Measurements from ENCODE around the gene OLFM2.

Gene OLFM2

DNA sequence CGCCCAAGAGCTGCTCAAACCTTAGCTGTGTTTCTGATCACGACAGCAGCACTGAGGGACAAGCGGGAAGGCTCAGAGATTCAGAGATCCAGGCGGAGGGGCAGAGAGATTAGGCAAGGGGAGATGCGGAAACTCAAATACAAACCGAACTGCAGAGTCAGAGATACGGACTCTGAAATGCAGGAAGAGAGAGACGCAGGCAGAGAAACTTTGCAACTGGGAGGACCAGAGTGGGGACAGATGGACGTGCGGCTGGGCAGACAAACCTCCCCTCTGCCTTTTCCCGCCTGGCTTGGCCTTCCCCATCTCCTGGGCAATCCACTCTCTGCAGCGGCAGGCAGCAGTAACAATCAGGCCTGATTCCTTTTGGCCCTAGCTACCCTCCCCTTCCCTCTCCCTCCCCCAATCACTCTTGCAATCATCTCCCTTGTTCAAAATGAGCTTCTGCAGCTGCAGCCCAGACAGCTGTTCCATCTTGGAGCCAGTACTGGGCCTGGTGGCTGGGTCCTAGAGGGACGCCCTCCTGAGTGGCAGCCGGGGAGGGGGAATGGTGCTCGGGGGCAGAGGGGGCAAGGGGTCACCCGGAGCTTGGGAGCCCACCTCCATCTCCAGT is 29.7 kb downstream of the OLFM2 start:
- DNase-seq: no peak

- no peak for DNase-seq
These were observed 33.0 kb downstream of the OLFM2 start for GRCh38 chr19:9903336-9903735.

- DNase-seq: no peak
These were observed 34.7 kb downstream of the OLFM2 start for GRCh38 chr19:9901642-9902041.

GRCh38 chr19:9901020-9901419 is 35.3 kb downstream of the OLFM2 start:
- DNase-seq: no peak

GRCh38 chr19:9891609-9892373 is 44.5 kb downstream of the OLFM2 start:
- no peak for DNase-seq

- no peak for DNase-seq
These were observed 51.2 kb downstream of the OLFM2 start for GRCh38 chr19:9885077-9885552.

- no peak for DNase-seq
These were observed 52.6 kb downstream of the OLFM2 start for GRCh38 chr19:9883764-9884163.

DNA sequence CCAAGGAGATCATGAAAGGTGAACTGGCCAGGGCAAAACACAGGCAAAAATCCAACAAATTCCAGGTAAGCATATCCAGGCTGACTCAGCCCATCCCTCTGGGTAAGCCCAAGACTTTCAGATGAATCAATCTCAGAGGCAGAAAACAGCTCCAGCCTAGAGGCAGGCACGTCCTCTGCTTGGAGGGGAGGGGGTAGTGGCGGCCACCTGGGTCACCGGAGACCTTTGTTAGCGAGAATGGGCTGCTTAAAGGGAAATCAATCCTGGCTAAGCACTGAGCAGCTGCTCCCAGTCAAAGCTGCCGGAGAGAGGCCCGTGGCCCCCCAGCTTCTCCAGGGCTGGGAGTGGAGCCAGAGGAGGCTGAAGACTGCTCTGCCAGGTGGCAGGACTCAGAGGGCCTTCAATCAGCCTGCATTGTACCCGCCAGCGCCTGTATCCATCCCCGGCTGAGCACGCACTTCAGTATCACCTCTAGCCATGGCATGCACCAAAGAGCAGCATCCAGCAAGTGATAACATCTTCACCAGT is 53.0 kb downstream of the OLFM2 start:
- no peak for DNase-seq

DNA sequence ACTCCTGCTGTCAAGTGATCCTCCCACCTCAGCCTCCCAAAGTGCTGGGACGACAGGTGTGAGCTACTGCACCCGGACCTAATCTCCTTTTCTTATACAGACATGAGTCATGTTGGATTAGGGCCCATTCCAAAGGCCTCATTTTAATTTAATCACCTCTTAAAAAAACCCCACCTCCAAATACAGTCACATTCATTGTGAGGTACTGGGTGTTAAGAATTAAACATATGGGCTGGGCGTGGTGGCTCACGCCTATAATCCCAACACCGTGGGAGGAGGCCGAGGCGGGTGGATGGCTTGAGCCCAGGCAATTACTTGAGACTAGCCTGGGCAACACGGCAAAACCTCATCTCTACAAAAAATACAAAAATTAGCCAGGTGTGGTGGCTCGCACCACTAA is 54.6 kb downstream of the OLFM2 start:
- no peak for DNase-seq

GRCh38 chr19:9878511-9879196 is 57.7 kb downstream of the OLFM2 start:
- DNase-seq: no peak

DNA sequence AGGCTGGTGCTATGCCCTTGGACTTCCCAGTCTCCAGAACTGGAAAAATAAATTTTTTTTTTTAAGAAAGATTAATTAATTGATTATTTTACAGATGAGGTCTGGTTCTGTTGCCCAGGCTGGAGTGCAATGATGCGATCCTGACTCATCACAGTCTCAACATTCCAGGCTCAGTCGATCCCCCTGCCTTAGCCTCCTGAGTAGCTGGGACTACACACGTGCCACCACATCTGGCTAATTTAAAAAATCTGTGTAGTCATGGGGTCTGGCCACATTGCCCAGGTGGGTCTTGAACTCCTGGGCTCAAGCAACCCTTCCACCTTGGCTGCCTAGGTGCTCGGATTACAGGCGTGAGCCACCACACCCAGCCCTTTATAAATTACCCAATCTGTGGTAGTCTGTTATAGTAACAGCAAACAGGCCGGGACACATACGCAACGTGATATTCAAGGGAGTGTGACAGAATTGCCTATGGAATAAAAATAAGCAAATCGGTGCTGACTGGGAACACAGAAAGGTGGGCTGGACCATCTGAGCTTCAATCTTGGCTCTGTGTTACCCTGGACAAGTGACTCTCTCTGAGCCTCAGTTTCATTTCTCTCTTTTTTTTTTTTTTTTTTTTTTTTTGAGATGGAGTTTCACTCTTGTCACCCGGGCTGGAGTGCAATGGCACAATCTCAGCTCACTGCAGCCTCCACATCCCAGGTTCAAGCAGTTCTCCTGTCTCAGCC is 58.4 kb downstream of the OLFM2 start:
- no peak for DNase-seq

DNA sequence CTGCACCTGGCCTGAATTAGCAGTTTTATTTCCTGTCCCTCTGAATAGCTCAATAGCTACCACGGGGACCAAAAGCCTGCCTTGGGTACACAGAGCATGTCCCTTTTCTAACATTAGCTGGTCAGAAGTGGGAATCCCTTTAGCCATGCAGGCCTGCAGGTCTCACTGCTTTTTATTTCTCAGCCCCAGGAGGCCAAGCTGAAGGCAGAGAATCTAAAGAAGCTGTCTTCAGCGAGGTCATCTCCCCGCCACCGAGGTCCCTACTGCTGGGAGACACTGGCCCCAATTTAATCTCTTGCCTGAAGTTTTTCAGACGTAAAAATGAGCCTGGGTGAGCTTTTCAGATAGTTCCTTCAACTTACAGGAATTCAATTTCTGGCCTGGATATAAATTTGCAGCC is 60.5 kb downstream of the OLFM2 start:
- no peak for DNase-seq

GRCh38 chr19:9875031-9875627 is 61.2 kb downstream of the OLFM2 start:
- DNase-seq: no peak

GRCh38 chr19:9872618-9873242 is 63.6 kb downstream of the OLFM2 start:
- DNase-seq: no peak

- DNase-seq: no peak
These were observed 64.5 kb downstream of the OLFM2 start for GRCh38 chr19:9871626-9872338.

GRCh38 chr19:9868983-9869617 is 67.2 kb downstream of the OLFM2 start:
- no peak for DNase-seq

GRCh38 chr19:9865732-9866501 is 70.4 kb downstream of the OLFM2 start:
- DNase-seq: peak; percentile 45 to 65

GRCh38 chr19:9863759-9864158 is 72.6 kb downstream of the OLFM2 start:
- peak in 1 of 2 donors; percentile 26 for DNase-seq

- DNase-seq: peak in 1 of 2 donors; percentile 33
These were observed 73.4 kb downstream of the OLFM2 start for GRCh38 chr19:9862938-9863337.

- DNase-seq: no peak
These were observed 74.8 kb downstream of the OLFM2 start for GRCh38 chr19:9861503-9861902.

Measured in CD4-positive, alpha-beta T cell treated with Interferon alpha-2 for 1 hour (primary cell).